ENCODE data around the gene BCO2.

DNA sequence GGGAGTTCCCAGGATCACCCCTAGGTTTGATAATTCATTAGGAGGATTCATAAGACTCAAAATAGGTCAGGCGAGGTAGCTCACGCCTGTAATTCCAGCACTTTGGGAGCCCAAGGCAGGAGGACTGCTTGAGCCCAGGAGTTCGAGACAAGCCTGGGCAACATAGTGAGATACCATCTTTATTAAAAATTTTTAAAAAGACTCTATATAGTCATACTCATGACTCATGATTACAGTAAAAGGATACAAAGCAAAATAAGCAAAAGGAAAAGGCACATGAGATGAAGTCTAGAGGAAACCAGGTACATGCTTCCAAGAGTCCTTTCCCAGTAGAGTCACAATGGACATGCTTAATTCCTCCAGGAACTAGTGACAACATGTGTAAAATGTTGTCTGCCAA is 37.0 kb downstream of the BCO2 start:
- TF ChIP-seq POLR2A (IDR thresholded peaks at IDR 0.05; ENCODE audit: low read depth, low read length) (no peak), RFX5 (IDR thresholded peaks at IDR 0.05; ENCODE audit: low read depth, low read length) (no peak), EZH2 (IDR thresholded peaks at IDR 0.05; ENCODE audit: borderline replicate concordance, control insufficient read depth, low read depth, low read length) (no peak), EP300 (IDR thresholded peaks at IDR 0.05; ENCODE audit: borderline replicate concordance in 1 of 2, control insufficient read depth in 1 of 2, low read depth in 2 of 2, low read length in 2 of 2) (no peak), GABPA (IDR thresholded peaks at IDR 0.05; ENCODE audit: low read depth) (no peak), MYC (IDR thresholded peaks at IDR 0.05; ENCODE audit: insufficient read depth, insufficient read length, insufficient replicate concordance, low read length, severe bottlenecking) (no peak), POLR2AphosphoS5 (IDR thresholded peaks at IDR 0.05; ENCODE audit: low read length) (no peak), SIN3A (IDR thresholded peaks at IDR 0.05; ENCODE audit: low read depth, low read length) (no peak), ETV6 (conservative IDR thresholded peaks at IDR 0.05 in 1 of 2, IDR thresholded peaks at IDR 0.05 in 1 of 2; ENCODE audit: borderline replicate concordance in 1 of 2, low read depth in 1 of 2) (no peak)
- TF ChIP-seq, protein P1, sequence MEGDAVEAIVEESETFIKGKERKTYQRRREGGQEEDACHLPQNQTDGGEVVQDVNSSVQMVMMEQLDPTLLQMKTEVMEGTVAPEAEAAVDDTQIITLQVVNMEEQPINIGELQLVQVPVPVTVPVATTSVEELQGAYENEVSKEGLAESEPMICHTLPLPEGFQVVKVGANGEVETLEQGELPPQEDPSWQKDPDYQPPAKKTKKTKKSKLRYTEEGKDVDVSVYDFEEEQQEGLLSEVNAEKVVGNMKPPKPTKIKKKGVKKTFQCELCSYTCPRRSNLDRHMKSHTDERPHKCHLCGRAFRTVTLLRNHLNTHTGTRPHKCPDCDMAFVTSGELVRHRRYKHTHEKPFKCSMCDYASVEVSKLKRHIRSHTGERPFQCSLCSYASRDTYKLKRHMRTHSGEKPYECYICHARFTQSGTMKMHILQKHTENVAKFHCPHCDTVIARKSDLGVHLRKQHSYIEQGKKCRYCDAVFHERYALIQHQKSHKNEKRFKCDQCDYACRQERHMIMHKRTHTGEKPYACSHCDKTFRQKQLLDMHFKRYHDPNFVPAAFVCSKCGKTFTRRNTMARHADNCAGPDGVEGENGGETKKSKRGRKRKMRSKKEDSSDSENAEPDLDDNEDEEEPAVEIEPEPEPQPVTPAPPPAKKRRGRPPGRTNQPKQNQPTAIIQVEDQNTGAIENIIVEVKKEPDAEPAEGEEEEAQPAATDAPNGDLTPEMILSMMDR (IDR thresholded peaks at IDR 0.05 in 2 of 3, conservative IDR thresholded peaks at IDR 0.05 in 1 of 3; ENCODE audit: control insufficient read depth in 2 of 3, extremely low read depth in 1 of 3, insufficient read depth in 1 of 3, low read depth in 3 of 3, low read length in 3 of 3): no peak

Measured in GM12878 (cell line).